ENCODE data around the gene RDH13. TPM values are rescaled to one million over a fixed set of nuclear protein-coding genes. Genes with fewer than 3 reads are reported as not detected.
"Not testable (repeated sequence)": the region's sequence is repeated elsewhere in the genome, so short reads cannot be mapped to it uniquely, and the experiment has no call there.

RDH13 gene
- total RNA-seq, 2 donors from 2014 or later: 11.5 to 13.8 TPM

DNA sequence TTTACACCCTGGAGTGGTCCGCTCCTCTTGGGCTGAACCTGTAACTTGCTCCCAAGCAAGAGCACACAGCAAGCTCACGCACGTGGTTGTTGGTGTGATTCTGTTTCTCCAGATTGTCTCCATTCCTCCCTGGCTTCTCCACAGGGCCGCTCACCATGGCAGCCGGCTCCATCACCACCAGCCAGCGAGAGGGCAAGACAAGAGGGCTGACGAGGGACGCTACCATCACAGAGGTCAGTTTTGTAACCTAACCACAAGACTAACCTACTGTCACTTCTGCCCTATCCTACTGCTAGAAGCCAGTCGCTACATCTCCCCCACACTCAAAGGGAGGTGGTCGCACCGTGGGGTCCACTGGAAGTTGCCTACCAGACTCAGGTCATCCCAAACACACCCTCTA, 20.3 kb downstream of the RDH13 start:
- Mint-ChIP-seq H3K4me1 (ENCODE audit: low read depth) (peaks cover 19% of the 10 kb centered on the region), H3K4me3 (peak overlapping the region; percentile 68 to 80), H3K9me3 (no peaks in the 10 kb centered on the region), H3K27ac (no peak overlapping the region), H3K27me3 (ENCODE audit: low read depth) (no peaks in the 10 kb centered on the region), H3K36me3 (ENCODE audit: insufficient read depth in 2 of 2) (no peaks in the 10 kb centered on the region)
- DNase-seq (no peak), ATAC-seq (replicated peaks in 1 of 2) (no peak)

DNA sequence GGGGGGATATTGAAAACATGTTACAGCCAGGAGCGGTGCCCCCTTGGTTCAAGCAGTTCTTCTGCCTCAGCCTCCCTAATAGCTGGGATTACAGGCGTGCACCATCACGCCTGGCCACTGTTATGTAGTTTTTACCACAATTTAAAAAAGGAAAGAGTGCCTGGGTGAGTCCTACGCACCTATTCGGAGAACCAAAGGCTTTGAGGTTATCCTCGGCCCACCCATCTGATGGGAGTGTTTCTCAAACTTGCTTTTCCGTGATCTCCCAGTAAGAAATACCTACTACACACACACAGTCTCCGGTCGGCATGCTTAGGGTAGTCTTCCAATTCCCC, 20.6 kb downstream of the RDH13 start:
- no peaks in the 10 kb centered on the region for H3K27me3 Mint-ChIP-seq (ENCODE audit: low read depth)
- DNase-seq: no peak
- H3K4me1 Mint-ChIP-seq (ENCODE audit: low read depth): peaks cover 19% of the 10 kb centered on the region
- ATAC-seq (replicated peaks in 1 of 2): peak in 1 of 2 donors; percentile 10
- peak overlapping the region; percentile 68 to 80 for H3K4me3 Mint-ChIP-seq
- no peaks in the 10 kb centered on the region for H3K36me3 Mint-ChIP-seq (ENCODE audit: insufficient read depth in 2 of 2)
- no peaks in the 10 kb centered on the region for H3K9me3 Mint-ChIP-seq
- H3K27ac Mint-ChIP-seq: no peak overlapping the region

DNA sequence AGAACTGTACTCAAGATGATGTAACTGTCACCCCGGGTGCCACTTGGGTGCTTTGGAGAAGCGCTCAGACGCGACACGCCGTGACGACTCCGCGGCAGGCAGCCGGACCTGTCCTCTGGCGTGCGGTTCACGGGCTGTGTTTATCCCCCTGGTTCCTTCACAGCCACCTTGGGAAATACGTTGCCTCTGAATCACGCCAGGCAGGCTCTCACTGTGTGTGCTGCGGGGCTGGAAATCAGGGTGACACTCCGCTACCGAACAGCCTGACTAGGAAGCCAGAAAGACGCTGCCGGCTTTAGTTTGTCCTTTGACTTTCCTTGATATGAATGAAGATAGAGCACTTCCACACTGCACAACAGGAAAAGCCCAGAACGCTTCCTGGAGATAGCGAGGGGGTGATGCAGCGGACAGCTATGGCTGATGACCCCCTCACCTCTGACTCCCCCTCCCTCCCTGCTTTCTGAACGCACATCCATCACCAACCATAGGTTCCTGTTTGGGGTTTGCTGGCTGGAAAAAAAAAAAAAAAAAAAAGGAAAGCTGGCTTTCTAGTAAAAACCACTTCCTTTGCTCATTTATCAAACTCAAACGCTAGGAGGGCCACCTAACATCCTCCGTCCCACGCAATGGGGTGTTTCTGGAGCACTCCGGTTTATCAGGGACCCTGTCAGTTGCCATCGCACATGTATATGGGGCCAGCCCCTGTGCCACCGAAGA, 21.2 kb downstream of the RDH13 start:
- H3K27me3 Mint-ChIP-seq (ENCODE audit: low read depth): no peaks in the 10 kb centered on the region
- ATAC-seq (replicated peaks in 1 of 2) (peak; percentile 64 to 76), DNase-seq (peak in 1 of 2 donors; percentile 15)
- peaks cover 19% of the 10 kb centered on the region for H3K4me1 Mint-ChIP-seq (ENCODE audit: low read depth)
- H3K4me3 Mint-ChIP-seq: peak overlapping the region; percentile 68 to 80
- no peak overlapping the region for H3K27ac Mint-ChIP-seq
- H3K9me3 Mint-ChIP-seq: no peaks in the 10 kb centered on the region
- H3K36me3 Mint-ChIP-seq (ENCODE audit: insufficient read depth in 2 of 2): no peaks in the 10 kb centered on the region

DNA sequence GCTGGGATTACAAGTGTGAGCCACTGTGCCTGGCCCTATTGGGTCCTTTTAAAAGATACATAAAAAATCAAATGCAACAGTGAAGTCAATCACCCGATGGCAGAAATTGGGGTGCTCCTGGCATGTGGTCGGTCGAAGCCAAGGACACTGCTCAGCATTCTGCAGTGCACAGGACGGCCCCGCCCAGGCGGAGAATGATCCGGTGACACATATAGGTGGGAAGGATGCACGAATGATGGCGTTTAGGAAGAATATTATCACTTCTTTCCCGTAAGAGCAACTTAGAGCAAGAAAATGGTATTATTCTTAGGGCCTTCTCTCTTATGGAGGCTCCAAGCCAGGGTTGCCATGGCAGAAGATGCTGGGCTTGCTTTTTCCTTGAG, 21.7 kb downstream of the RDH13 start:
- no peaks in the 10 kb centered on the region for H3K36me3 Mint-ChIP-seq (ENCODE audit: insufficient read depth in 2 of 2)

DNA sequence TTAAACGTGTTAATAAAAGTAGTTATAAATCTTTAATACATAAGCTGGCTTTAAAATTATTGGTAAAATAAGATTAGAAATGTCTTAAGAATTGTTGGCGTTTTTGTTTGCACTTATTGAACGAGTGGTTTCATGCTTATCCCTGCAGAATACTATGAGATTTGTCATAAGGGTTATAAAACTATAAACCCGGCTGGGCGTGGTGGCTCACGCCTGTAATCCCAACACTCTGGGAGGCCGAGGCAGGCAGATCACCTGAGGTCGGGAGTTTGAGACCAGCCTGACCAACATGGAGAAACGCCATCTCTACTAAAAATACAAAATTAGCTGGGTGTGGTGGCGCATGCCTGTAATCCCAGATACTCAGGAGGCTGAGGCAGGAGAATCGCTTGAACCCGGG, 22.3 kb downstream of the RDH13 start:
- H3K9me3 Mint-ChIP-seq; H3K4me3 Mint-ChIP-seq; H3K27ac Mint-ChIP-seq; H3K36me3 Mint-ChIP-seq (ENCODE audit: insufficient read depth in 2 of 2); H3K27me3 Mint-ChIP-seq (ENCODE audit: low read depth); DNase-seq; ATAC-seq (replicated peaks in 1 of 2): not testable (repeated sequence)
- peaks cover 19% of the 10 kb centered on the region for H3K4me1 Mint-ChIP-seq (ENCODE audit: low read depth)

More for the DNA sequence above, 21.7 kb downstream of the RDH13 start:
- ATAC-seq (replicated peaks in 1 of 2): no peak
- DNase-seq: no peak
- H3K4me1 Mint-ChIP-seq (ENCODE audit: low read depth): peaks cover 19% of the 10 kb centered on the region
- no peaks in the 10 kb centered on the region for H3K9me3 Mint-ChIP-seq
- no peak overlapping the region for H3K27ac Mint-ChIP-seq
- H3K4me3 Mint-ChIP-seq: peak overlapping the region; percentile 68 to 80
- no peaks in the 10 kb centered on the region for H3K27me3 Mint-ChIP-seq (ENCODE audit: low read depth)

DNA sequence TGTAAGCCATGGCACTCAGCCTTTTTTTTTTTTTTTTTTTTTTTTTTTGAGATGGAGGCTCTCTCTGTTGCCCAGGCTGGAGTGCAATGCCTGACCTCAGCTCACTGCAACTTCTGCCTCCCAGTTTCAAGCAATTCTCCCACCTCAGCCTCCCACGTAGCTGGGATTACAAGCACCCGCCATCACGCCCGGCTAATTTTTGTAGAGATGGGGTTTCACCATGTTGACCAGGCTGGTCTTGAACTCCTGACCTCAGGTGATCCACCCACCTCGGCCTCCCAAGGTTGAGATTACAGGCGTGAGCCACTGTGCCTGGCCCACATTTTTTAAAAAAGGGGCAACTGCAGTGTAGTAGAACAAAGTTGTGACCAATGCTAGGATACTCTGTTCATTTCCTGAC, 25.3 kb downstream of the RDH13 start:
- H3K9me3 Mint-ChIP-seq; DNase-seq; ATAC-seq (replicated peaks in 1 of 2); H3K4me3 Mint-ChIP-seq; H3K27ac Mint-ChIP-seq; H3K36me3 Mint-ChIP-seq (ENCODE audit: insufficient read depth in 2 of 2); H3K27me3 Mint-ChIP-seq (ENCODE audit: low read depth): not testable (repeated sequence)
- H3K4me1 Mint-ChIP-seq (ENCODE audit: low read depth): peaks cover 16% of the 10 kb centered on the region

DNA sequence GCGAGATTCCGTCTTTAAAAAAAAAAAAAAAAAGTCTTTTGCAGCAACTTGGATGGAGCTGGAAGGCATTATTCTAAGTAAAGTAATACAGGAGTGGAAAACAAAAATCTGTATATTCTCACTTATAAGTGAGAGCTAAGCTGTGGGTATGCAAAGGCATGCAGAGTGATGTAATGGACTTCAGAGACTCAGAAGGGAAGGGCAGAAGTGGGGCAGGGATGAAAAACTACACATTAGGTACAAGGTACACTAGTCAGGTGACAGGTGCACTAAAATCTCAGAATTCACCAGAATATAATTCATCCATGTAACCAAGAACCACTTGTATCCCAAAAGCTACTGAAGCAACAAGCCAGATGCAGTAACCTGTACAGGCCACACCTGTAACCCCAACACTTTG, 26.9 kb downstream of the RDH13 start:
- no peaks in the 10 kb centered on the region for H3K27me3 Mint-ChIP-seq (ENCODE audit: low read depth)
- H3K27ac Mint-ChIP-seq: no peak overlapping the region
- H3K9me3 Mint-ChIP-seq: no peaks in the 10 kb centered on the region
- no peaks in the 10 kb centered on the region for H3K36me3 Mint-ChIP-seq (ENCODE audit: insufficient read depth in 2 of 2)
- ATAC-seq (replicated peaks in 1 of 2): no peak
- DNase-seq: no peak
- H3K4me3 Mint-ChIP-seq: no peak overlapping the region
- peaks cover under 1% of the 10 kb centered on the region for H3K4me1 Mint-ChIP-seq (ENCODE audit: low read depth)

DNA sequence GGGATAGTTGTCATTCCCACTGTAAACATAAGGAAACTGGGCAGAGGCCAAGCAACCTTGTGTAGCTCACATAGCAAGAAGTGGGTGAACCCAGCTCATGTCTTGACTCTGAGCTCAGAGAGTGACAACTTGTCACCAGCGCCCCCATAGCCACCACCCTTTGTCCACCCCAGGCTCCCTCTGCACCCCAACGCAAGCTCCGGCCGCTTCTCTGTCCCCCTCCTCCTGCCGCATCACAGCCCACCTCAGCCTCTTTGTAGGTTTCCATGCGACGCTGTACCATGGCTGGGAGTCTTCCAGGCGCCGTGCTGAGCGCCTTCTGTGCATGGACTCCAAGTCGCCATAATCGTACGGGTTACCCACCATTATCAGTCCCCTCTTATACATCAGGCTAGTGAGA, 28.2 kb downstream of the RDH13 start:
- Mint-ChIP-seq H3K4me3 (no peak overlapping the region), H3K9me3 (no peaks in the 10 kb centered on the region), H3K4me1 (ENCODE audit: low read depth) (no peaks in the 10 kb centered on the region), H3K36me3 (ENCODE audit: insufficient read depth in 2 of 2) (no peaks in the 10 kb centered on the region), H3K27ac (no peak overlapping the region), H3K27me3 (ENCODE audit: low read depth) (no peaks in the 10 kb centered on the region)
- no peak for ATAC-seq (replicated peaks in 1 of 2)
- no peak for DNase-seq

DNA sequence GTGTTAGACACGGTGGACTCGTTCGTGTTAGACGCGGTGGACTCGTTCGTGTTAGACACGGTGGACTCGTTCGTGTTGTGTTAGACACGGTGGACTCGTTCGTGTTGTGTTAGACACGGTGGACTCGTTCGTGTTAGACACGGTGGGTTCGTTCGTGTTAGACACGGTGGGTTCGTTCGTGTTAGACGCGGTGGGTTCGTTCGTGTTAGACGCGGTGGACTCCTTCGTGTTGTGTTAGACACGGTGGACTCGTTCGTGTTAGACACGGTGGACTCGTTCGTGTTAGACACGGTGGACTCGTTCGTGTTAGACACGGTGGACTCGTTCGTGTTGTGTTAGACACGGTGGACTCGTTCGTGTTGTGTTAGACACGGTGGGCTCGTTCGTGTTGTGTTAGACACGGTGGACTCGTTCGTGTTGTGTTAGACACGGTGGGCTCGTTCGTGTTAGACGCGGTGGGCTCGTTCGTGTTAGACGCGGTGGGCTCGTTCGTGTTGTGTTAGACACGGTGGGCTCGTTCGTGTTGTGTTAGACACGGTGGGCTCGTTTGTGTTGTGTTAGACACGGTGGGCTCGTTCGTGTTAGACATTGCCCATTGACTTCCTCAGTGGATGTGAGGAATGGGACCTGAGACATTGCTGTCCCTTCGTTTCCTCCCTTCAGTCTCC, 29.8 kb downstream of the RDH13 start:
- H3K9me3 Mint-ChIP-seq; H3K4me1 Mint-ChIP-seq (ENCODE audit: low read depth); DNase-seq; ATAC-seq (replicated peaks in 1 of 2); H3K27me3 Mint-ChIP-seq (ENCODE audit: low read depth); H3K4me3 Mint-ChIP-seq; H3K27ac Mint-ChIP-seq; H3K36me3 Mint-ChIP-seq (ENCODE audit: insufficient read depth in 2 of 2): not testable (repeated sequence)

DNA sequence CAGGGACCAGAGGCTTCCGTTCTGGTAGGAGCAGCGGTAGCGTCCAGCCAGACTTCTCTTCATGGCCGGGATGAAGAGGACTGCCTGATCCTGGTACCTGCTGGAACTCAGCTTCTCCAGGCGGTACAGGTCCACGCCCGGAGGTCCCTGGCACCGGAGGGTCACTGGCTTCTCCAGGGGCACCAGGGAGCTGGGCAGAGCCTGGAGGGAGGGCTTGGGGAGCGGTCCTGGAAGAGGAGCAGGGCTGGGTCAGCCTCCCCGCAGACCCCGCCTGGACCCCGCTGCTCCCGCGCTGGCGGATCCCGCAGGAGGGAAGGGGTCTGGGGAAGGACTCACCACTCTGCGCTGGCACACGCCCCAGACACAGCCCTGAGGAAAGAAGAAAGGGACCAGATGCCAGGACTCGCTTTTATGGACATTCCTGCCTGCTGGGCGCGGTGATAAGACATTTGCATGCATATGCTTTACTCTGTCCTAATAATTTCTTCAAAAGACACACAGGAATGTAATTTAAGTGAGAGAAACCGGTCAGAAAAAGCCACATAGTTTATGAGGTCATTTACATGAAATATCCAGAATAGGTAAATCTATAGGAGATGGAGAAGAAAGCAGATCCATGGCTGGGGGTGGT, 30.7 kb downstream of the RDH13 start:
- Mint-ChIP-seq H3K27me3 (ENCODE audit: low read depth) (no peaks in the 10 kb centered on the region), H3K4me3 (no peak overlapping the region), H3K36me3 (ENCODE audit: insufficient read depth in 2 of 2) (no peaks in the 10 kb centered on the region), H3K27ac (no peak overlapping the region), H3K4me1 (ENCODE audit: low read depth) (no peaks in the 10 kb centered on the region), H3K9me3 (no peaks in the 10 kb centered on the region)
- DNase-seq: no peak
- ATAC-seq (replicated peaks in 1 of 2): no peak

DNA sequence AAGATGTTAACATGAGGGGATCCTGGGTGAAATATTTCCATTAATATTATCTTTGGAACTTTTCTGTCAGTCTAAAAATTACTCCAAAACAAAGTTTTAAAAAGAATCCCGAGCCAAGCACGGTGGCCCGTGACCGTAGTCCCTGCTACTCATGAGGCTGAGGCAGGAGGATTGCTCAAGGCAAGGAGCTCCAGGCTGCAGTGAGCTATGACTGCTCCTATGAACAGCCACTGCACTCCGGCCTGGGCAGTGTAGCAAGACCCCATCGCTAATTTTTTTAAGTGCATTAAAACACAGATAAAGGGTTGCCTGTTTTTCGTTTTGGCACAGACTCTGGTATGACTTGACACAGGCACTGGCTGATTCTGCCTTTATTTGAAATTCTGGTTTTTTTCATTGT, 31.8 kb downstream of the RDH13 start:
- Mint-ChIP-seq H3K36me3 (ENCODE audit: insufficient read depth in 2 of 2) (peaks cover 2 to 3% of the 10 kb centered on the region in 2 donors), H3K9me3 (peaks cover 2 to 3% of the 10 kb centered on the region in 2 donors), H3K27ac (no peak overlapping the region), H3K4me1 (ENCODE audit: low read depth) (no peaks in the 10 kb centered on the region), H3K27me3 (ENCODE audit: low read depth) (no peaks in the 10 kb centered on the region), H3K4me3 (no peak overlapping the region)
- no peak for DNase-seq
- ATAC-seq (replicated peaks in 1 of 2): no peak

DNA sequence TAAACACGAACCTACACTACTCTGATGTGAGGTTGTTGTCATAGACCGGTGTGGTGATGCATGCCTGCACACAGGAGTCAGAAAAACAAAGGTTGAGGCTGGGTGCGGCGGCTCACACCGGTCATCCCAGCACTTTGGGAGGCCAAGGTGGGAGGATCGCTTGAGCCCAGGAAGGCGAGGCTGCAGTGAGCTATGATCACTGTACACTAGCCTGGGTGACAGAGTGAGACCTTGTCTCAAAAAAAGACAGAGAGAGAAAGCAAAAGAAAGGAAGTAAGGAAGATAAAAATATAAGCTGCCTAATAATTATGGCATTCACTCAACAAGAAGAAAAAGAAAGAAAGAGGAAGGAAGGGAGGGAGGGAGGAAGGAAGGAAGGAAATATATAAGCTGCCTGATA, 34.2 kb downstream of the RDH13 start:
- peaks cover 5 to 8% of the 10 kb centered on the region in 2 donors for H3K9me3 Mint-ChIP-seq
- no peak overlapping the region for H3K27ac Mint-ChIP-seq
- no peak overlapping the region for H3K4me3 Mint-ChIP-seq
- H3K27me3 Mint-ChIP-seq (ENCODE audit: low read depth): no peaks in the 10 kb centered on the region
- H3K4me1 Mint-ChIP-seq (ENCODE audit: low read depth): no peaks in the 10 kb centered on the region
- ATAC-seq (replicated peaks in 1 of 2): no peak
- no peak for DNase-seq
- H3K36me3 Mint-ChIP-seq (ENCODE audit: insufficient read depth in 2 of 2): peaks cover 5 to 7% of the 10 kb centered on the region in 2 donors

DNA sequence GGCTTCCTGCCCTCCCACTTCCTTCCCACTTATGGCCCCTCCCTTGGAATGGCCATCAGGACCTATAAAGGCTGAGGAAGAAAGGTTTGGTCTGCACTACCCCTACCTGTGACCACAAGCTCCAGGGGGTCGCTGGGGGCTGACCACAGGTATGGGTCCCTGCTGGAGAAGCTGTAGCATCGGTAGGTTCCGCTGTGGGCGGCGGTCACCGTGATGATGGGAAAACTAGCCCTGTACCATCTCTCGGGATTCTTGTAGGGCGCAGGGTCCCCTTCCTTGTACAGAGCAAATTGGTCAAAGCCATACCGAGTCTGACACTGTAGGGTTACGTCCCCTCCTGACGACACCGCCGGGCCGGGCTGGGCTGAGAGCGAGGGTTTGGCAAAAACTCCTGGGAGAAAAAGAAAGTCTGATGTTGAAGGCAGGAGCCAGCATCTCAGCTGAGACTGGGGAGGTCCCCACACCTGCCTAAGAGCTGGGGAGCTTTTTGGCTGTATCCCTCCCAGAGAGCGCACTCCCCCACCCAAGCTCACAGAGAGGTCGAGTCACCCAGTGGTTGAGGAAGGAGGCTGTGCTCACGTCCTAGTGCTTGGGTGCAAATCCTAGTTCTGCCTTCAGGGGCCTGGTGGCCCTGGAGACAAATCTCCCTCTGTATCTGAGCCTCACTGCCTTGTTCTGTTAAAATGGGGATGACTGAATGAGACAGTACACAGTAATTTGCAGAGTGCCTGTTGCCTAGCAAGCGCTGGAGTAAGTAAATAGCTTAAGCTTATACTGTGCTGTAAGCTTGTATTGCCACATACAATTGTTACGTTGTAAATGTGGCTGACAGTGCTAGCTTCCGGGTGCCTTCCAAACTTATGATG, 35.2 kb downstream of the RDH13 start:
- no peaks in the 10 kb centered on the region for H3K4me1 Mint-ChIP-seq (ENCODE audit: low read depth)
- H3K27ac Mint-ChIP-seq: no peak overlapping the region
- no peak for ATAC-seq (replicated peaks in 1 of 2)
- DNase-seq: no peak
- H3K27me3 Mint-ChIP-seq (ENCODE audit: low read depth): no peaks in the 10 kb centered on the region
- H3K9me3 Mint-ChIP-seq: peaks cover 5 to 13% of the 10 kb centered on the region in 2 donors
- H3K4me3 Mint-ChIP-seq: no peak overlapping the region
- peaks cover 5 to 7% of the 10 kb centered on the region in 2 donors for H3K36me3 Mint-ChIP-seq (ENCODE audit: insufficient read depth in 2 of 2)
